ENCODE results near the gene LMNA.
"Not testable (repeated sequence)": the region's sequence is repeated elsewhere in the genome, so short reads cannot be mapped to it uniquely, and the experiment has no call there.

The LMNA gene

GRCh38 chr1:156118177-156118868, 3.8 kb downstream of the LMNA start:
- peak overlapping the region; percentile 70 for H3K9ac ChIP-seq (ENCODE audit: low read length)
- H3K4me1 ChIP-seq (ENCODE audit: insufficient read depth, low read length), result peaks cover 61% of the 10 kb centered on the region
- H3K9me3 ChIP-seq (ENCODE audit: low read length), result no peaks in the 10 kb centered on the region
- H3K27ac ChIP-seq (ENCODE audit: low read depth, low read length), result peak overlapping the region; percentile 90
- peaks cover 21% of the 10 kb centered on the region for H3K36me3 ChIP-seq (ENCODE audit: insufficient read depth, low read length)
- H3K27me3 ChIP-seq (ENCODE audit: control insufficient read depth in 1 of 2, insufficient read depth in 2 of 2, low read length in 2 of 2), result no peaks in the 10 kb centered on the region
- peak overlapping the region; percentile 25 to 100 for H3K4me3 ChIP-seq (ENCODE audit: low read depth in 1 of 2, low read length in 2 of 2)

GRCh38 chr1:156119503-156120209, 5.1 kb downstream of the LMNA start:
- Histone ChIP-seq H3K4me3 (ENCODE audit: low read depth in 1 of 2, low read length in 2 of 2) (peak overlapping the region; percentile 16 to 66), H3K9me3 (ENCODE audit: low read length) (no peaks in the 10 kb centered on the region), H3K36me3 (ENCODE audit: insufficient read depth, low read length) (peaks cover 21% of the 10 kb centered on the region), H3K27me3 (ENCODE audit: control insufficient read depth in 1 of 2, insufficient read depth in 2 of 2, low read length in 2 of 2) (no peaks in the 10 kb centered on the region), H3K4me1 (ENCODE audit: insufficient read depth, low read length) (peaks cover 62% of the 10 kb centered on the region), H3K9ac (ENCODE audit: low read length) (peak overlapping the region; percentile 49), H3K27ac (ENCODE audit: low read depth, low read length) (peak overlapping the region; percentile 95)

- Histone ChIP-seq H3K36me3 (ENCODE audit: insufficient read depth, low read length) (peaks cover 21% of the 10 kb centered on the region), H3K4me1 (ENCODE audit: insufficient read depth, low read length) (peaks cover 69% of the 10 kb centered on the region), H3K9ac (ENCODE audit: low read length) (peak overlapping the region; percentile 49), H3K4me3 (ENCODE audit: low read depth in 1 of 2, low read length in 2 of 2) (peak overlapping the region; percentile 16 to 66), H3K27ac (ENCODE audit: low read depth, low read length) (peak overlapping the region; percentile 95), H3K9me3 (ENCODE audit: low read length) (no peaks in the 10 kb centered on the region), H3K27me3 (ENCODE audit: control insufficient read depth in 1 of 2, insufficient read depth in 2 of 2, low read length in 2 of 2) (no peaks in the 10 kb centered on the region)
These were observed 5.8 kb downstream of the LMNA start for GRCh38 chr1:156120318-156120717.

GRCh38 chr1:156121005-156121404, 6.5 kb downstream of the LMNA start:
- peak overlapping the region; percentile 95 for H3K27ac ChIP-seq (ENCODE audit: low read depth, low read length)
- not testable (repeated sequence) for H3K9me3 ChIP-seq (ENCODE audit: low read length); H3K27me3 ChIP-seq (ENCODE audit: control insufficient read depth in 1 of 2, insufficient read depth in 2 of 2, low read length in 2 of 2)
- peaks cover 74% of the 10 kb centered on the region for H3K4me1 ChIP-seq (ENCODE audit: insufficient read depth, low read length)
- H3K36me3 ChIP-seq (ENCODE audit: insufficient read depth, low read length), result peaks cover 21% of the 10 kb centered on the region
- peak overlapping the region; percentile 42 to 66 for H3K4me3 ChIP-seq (ENCODE audit: low read depth in 1 of 2, low read length in 2 of 2)
- peak overlapping the region; percentile 61 for H3K9ac ChIP-seq (ENCODE audit: low read length)

GRCh38 chr1:156121457-156121856, 6.9 kb downstream of the LMNA start:
- peak overlapping the region; percentile 42 to 66 for H3K4me3 ChIP-seq (ENCODE audit: low read depth in 1 of 2, low read length in 2 of 2)
- H3K27me3 ChIP-seq (ENCODE audit: control insufficient read depth in 1 of 2, insufficient read depth in 2 of 2, low read length in 2 of 2), result no peaks in the 10 kb centered on the region
- peaks cover 78% of the 10 kb centered on the region for H3K4me1 ChIP-seq (ENCODE audit: insufficient read depth, low read length)
- no peaks in the 10 kb centered on the region for H3K9me3 ChIP-seq (ENCODE audit: low read length)
- H3K9ac ChIP-seq (ENCODE audit: low read length), result peak overlapping the region; percentile 61
- peak overlapping the region; percentile 95 for H3K27ac ChIP-seq (ENCODE audit: low read depth, low read length)
- H3K36me3 ChIP-seq (ENCODE audit: insufficient read depth, low read length), result peaks cover 21% of the 10 kb centered on the region

GRCh38 chr1:156122086-156122485, 7.6 kb downstream of the LMNA start:
- peak overlapping the region; percentile 95 for H3K27ac ChIP-seq (ENCODE audit: low read depth, low read length)
- peak overlapping the region; percentile 6 to 64 for H3K4me3 ChIP-seq (ENCODE audit: low read depth in 1 of 2, low read length in 2 of 2)
- H3K9ac ChIP-seq (ENCODE audit: low read length), result peak overlapping the region; percentile 67

GRCh38 chr1:156122519-156123355, 8.2 kb downstream of the LMNA start:
- Histone ChIP-seq H3K9ac (ENCODE audit: low read length) (peak overlapping the region; percentile 67), H3K27ac (ENCODE audit: low read depth, low read length) (peak overlapping the region; percentile 95), H3K9me3 (ENCODE audit: low read length) (no peaks in the 10 kb centered on the region), H3K36me3 (ENCODE audit: insufficient read depth, low read length) (peaks cover 21% of the 10 kb centered on the region), H3K4me1 (ENCODE audit: insufficient read depth, low read length) (peaks cover 90% of the 10 kb centered on the region), H3K4me3 (ENCODE audit: low read depth in 1 of 2, low read length in 2 of 2) (peak overlapping the region; percentile 6 to 64), H3K27me3 (ENCODE audit: control insufficient read depth in 1 of 2, insufficient read depth in 2 of 2, low read length in 2 of 2) (no peaks in the 10 kb centered on the region)

More at GRCh38 chr1:156122086-156122485, 7.6 kb downstream of the LMNA start:
- Histone ChIP-seq H3K4me1 (ENCODE audit: insufficient read depth, low read length) (peaks cover 85% of the 10 kb centered on the region), H3K9me3 (ENCODE audit: low read length) (no peaks in the 10 kb centered on the region), H3K36me3 (ENCODE audit: insufficient read depth, low read length) (peaks cover 21% of the 10 kb centered on the region), H3K27me3 (ENCODE audit: control insufficient read depth in 1 of 2, insufficient read depth in 2 of 2, low read length in 2 of 2) (no peaks in the 10 kb centered on the region)

- Histone ChIP-seq H3K27me3 (ENCODE audit: control insufficient read depth in 1 of 2, insufficient read depth in 2 of 2, low read length in 2 of 2) (no peaks in the 10 kb centered on the region), H3K27ac (ENCODE audit: low read depth, low read length) (peak overlapping the region; percentile 95), H3K9me3 (ENCODE audit: low read length) (no peaks in the 10 kb centered on the region), H3K4me1 (ENCODE audit: insufficient read depth, low read length) (peaks cover 90% of the 10 kb centered on the region), H3K9ac (ENCODE audit: low read length) (peak overlapping the region; percentile 67), H3K36me3 (ENCODE audit: insufficient read depth, low read length) (peaks cover 24% of the 10 kb centered on the region), H3K4me3 (ENCODE audit: low read depth in 1 of 2, low read length in 2 of 2) (peak overlapping the region; percentile 49 to 64)
These were observed 9.1 kb downstream of the LMNA start for GRCh38 chr1:156123356-156124196.

- peak overlapping the region; percentile 3 to 43 for H3K4me3 ChIP-seq (ENCODE audit: low read depth in 1 of 2, low read length in 2 of 2)
- peaks cover 22% of the 10 kb centered on the region for H3K36me3 ChIP-seq (ENCODE audit: insufficient read depth, low read length)
These were observed 10.3 kb downstream of the LMNA start for GRCh38 chr1:156124557-156125483.

GRCh38 chr1:156125544-156125943, 11.0 kb downstream of the LMNA start:
- H3K9ac ChIP-seq (ENCODE audit: low read length); H3K9me3 ChIP-seq (ENCODE audit: low read length); H3K27me3 ChIP-seq (ENCODE audit: control insufficient read depth in 1 of 2, insufficient read depth in 2 of 2, low read length in 2 of 2): not testable (repeated sequence)
- Histone ChIP-seq H3K4me1 (ENCODE audit: insufficient read depth, low read length) (peaks cover 93% of the 10 kb centered on the region), H3K4me3 (ENCODE audit: low read depth in 1 of 2, low read length in 2 of 2) (peak overlapping the region; percentile 3 to 43), H3K27ac (ENCODE audit: low read depth, low read length) (peak overlapping the region; percentile 95), H3K36me3 (ENCODE audit: insufficient read depth, low read length) (peaks cover 18% of the 10 kb centered on the region)

More at GRCh38 chr1:156124557-156125483, 10.3 kb downstream of the LMNA start:
- Histone ChIP-seq H3K27ac (ENCODE audit: low read depth, low read length) (peak overlapping the region; percentile 95), H3K4me1 (ENCODE audit: insufficient read depth, low read length) (peaks cover 93% of the 10 kb centered on the region), H3K9me3 (ENCODE audit: low read length) (no peaks in the 10 kb centered on the region), H3K27me3 (ENCODE audit: control insufficient read depth in 1 of 2, insufficient read depth in 2 of 2, low read length in 2 of 2) (no peaks in the 10 kb centered on the region), H3K9ac (ENCODE audit: low read length) (peak overlapping the region; percentile 67)

All from muscle layer of colon (tissue), 2 donors.